ENCODE results near the gene KLHDC8A.
"Not testable (repeated sequence)": the region's sequence is repeated elsewhere in the genome, so short reads cannot be mapped to it uniquely, and the experiment has no call there.

KLHDC8A gene

GRCh38 chr1:205369701-205370123, 13.0 kb upstream of the KLHDC8A start:
- Histone ChIP-seq H3K9ac (ENCODE audit: low read length) (no peak overlapping the region), H3K36me3 (replicated peaks; ENCODE audit: low read depth, low read length) (no peaks in the 10 kb centered on the region), H3K4me3 (ENCODE audit: low read length) (no peak overlapping the region), H3K4me1 (ENCODE audit: low read length) (no peaks in the 10 kb centered on the region), H3K79me2 (ENCODE audit: low read length) (no peaks in the 10 kb centered on the region), H3K27ac (ENCODE audit: low read length) (no peak overlapping the region), H3K27me3 (ENCODE audit: low read depth, low read length) (peaks cover 49% of the 10 kb centered on the region), H4K20me1 (ENCODE audit: insufficient read depth, low read length) (no peaks in the 10 kb centered on the region), H3K4me2 (ENCODE audit: low read length) (no peak overlapping the region), H2AFZ (ENCODE audit: low read depth, low read length) (no peak overlapping the region), H3K9me3 (ENCODE audit: insufficient read depth, low read length) (no peaks in the 10 kb centered on the region)
- no peak for TF ChIP-seq EZH2phosphoT487 (IDR thresholded peaks at IDR 0.05; ENCODE audit: low read depth)
- TF ChIP-seq CTCF (IDR thresholded peaks at IDR 0.05; ENCODE audit: low read depth, low read length): no peak

DNA sequence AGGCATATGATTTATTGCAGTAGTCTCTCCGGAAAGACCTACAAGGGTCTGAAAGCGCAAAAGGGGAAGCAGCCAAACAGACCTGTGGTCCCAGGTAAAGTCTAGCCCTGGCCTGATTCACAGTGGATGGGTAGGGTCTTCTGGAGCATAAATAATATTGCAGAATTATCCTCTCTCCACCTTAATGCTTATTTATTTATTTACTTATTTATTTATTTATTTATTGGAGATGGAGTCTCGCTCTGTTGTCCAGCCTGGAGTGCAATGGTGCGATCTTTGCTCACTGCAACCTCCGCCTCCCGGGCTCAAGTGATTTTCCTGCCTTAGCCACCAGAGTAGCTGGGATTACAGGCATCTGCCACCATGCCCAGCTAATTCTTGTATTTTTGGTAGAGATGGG, 11.8 kb upstream of the KLHDC8A start:
- Histone ChIP-seq H3K79me2 (ENCODE audit: low read length) (no peaks in the 10 kb centered on the region), H3K4me1 (ENCODE audit: low read length) (no peaks in the 10 kb centered on the region), H3K4me2 (ENCODE audit: low read length) (no peak overlapping the region), H3K9me3 (ENCODE audit: insufficient read depth, low read length) (no peaks in the 10 kb centered on the region), H4K20me1 (ENCODE audit: insufficient read depth, low read length) (no peaks in the 10 kb centered on the region), H3K27me3 (ENCODE audit: low read depth, low read length) (peaks cover 40% of the 10 kb centered on the region), H3K36me3 (replicated peaks; ENCODE audit: low read depth, low read length) (no peaks in the 10 kb centered on the region), H3K27ac (ENCODE audit: low read length) (no peak overlapping the region), H2AFZ (ENCODE audit: low read depth, low read length) (no peak overlapping the region), H3K9ac (ENCODE audit: low read length) (no peak overlapping the region), H3K4me3 (ENCODE audit: low read length) (no peak overlapping the region)
- TF ChIP-seq CTCF (IDR thresholded peaks at IDR 0.05; ENCODE audit: low read depth, low read length) (no peak), EZH2phosphoT487 (IDR thresholded peaks at IDR 0.05; ENCODE audit: low read depth) (no peak)

DNA sequence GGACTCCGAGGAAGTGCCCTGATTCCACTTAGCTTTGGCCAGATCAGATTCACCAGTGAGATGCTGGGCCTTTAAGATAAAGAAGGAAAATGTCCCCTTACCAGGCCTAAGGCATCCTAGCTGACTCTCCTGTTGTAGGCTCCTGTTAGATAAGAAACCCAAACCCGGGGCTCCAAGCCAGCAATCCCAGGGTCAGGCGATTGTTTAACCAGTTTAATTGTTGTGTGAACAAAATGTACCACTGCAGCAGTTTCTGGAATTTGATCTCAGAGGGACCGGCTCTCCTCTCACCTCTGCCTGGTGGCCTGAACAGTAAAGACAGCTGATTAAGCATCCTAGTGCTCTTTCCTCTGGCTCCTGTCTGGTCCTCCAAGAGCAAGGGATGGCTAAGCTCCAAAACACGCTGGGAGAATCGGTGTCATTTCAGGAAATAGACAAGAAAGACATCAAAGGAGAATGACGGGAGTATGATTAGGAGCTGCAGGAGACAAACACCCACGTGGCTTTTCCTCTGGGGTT, 9.3 kb upstream of the KLHDC8A start:
- H3K36me3 ChIP-seq (replicated peaks; ENCODE audit: low read depth, low read length): no peaks in the 10 kb centered on the region

GRCh38 chr1:205365086-205365485, 8.4 kb upstream of the KLHDC8A start:
- not testable (repeated sequence) for H3K79me2 ChIP-seq (ENCODE audit: low read length); H4K20me1 ChIP-seq (ENCODE audit: insufficient read depth, low read length); H3K4me3 ChIP-seq (ENCODE audit: low read length); H2AFZ ChIP-seq (ENCODE audit: low read depth, low read length); H3K9me3 ChIP-seq (ENCODE audit: insufficient read depth, low read length); H3K4me1 ChIP-seq (ENCODE audit: low read length); H3K4me2 ChIP-seq (ENCODE audit: low read length); H3K9ac ChIP-seq (ENCODE audit: low read length); H3K27ac ChIP-seq (ENCODE audit: low read length); H3K36me3 ChIP-seq (replicated peaks; ENCODE audit: low read depth, low read length)
- peaks cover 46% of the 10 kb centered on the region for H3K27me3 ChIP-seq (ENCODE audit: low read depth, low read length)

More for the DNA sequence above, 9.3 kb upstream of the KLHDC8A start:
- H2AFZ ChIP-seq (ENCODE audit: low read depth, low read length): no peak overlapping the region
- no peaks in the 10 kb centered on the region for H3K79me2 ChIP-seq (ENCODE audit: low read length)
- H3K9ac ChIP-seq (ENCODE audit: low read length): no peak overlapping the region
- H3K4me2 ChIP-seq (ENCODE audit: low read length): no peak overlapping the region
- H3K4me1 ChIP-seq (ENCODE audit: low read length): no peaks in the 10 kb centered on the region
- TF ChIP-seq CTCF (IDR thresholded peaks at IDR 0.05; ENCODE audit: low read depth, low read length): no peak
- TF ChIP-seq EZH2phosphoT487 (IDR thresholded peaks at IDR 0.05; ENCODE audit: low read depth): no peak
- peaks cover 42% of the 10 kb centered on the region for H3K27me3 ChIP-seq (ENCODE audit: low read depth, low read length)
- H3K4me3 ChIP-seq (ENCODE audit: low read length): no peak overlapping the region
- H3K27ac ChIP-seq (ENCODE audit: low read length): no peak overlapping the region
- H4K20me1 ChIP-seq (ENCODE audit: insufficient read depth, low read length): no peaks in the 10 kb centered on the region
- H3K9me3 ChIP-seq (ENCODE audit: insufficient read depth, low read length): no peaks in the 10 kb centered on the region

GRCh38 chr1:205360891-205361290, 4.2 kb upstream of the KLHDC8A start:
- no peaks in the 10 kb centered on the region for H3K36me3 ChIP-seq (replicated peaks; ENCODE audit: low read depth, low read length)
- peaks cover 64% of the 10 kb centered on the region for H3K27me3 ChIP-seq (ENCODE audit: low read depth, low read length)
- H3K4me3 ChIP-seq (ENCODE audit: low read length): no peak overlapping the region
- no peaks in the 10 kb centered on the region for H4K20me1 ChIP-seq (ENCODE audit: insufficient read depth, low read length)
- no peaks in the 10 kb centered on the region for H3K4me1 ChIP-seq (ENCODE audit: low read length)
- H3K27ac ChIP-seq (ENCODE audit: low read length): no peak overlapping the region
- H3K9ac ChIP-seq (ENCODE audit: low read length): no peak overlapping the region
- no peak for TF ChIP-seq EZH2phosphoT487 (IDR thresholded peaks at IDR 0.05; ENCODE audit: low read depth)
- no peak for TF ChIP-seq CTCF (IDR thresholded peaks at IDR 0.05; ENCODE audit: low read depth, low read length)
- no peaks in the 10 kb centered on the region for H3K79me2 ChIP-seq (ENCODE audit: low read length)
- H2AFZ ChIP-seq (ENCODE audit: low read depth, low read length): no peak overlapping the region
- H3K9me3 ChIP-seq (ENCODE audit: insufficient read depth, low read length): no peaks in the 10 kb centered on the region
- no peak overlapping the region for H3K4me2 ChIP-seq (ENCODE audit: low read length)
